ENCODE measurements around the gene PAGE3. TPM values are rescaled to one million over a fixed set of nuclear protein-coding genes. Genes with fewer than 3 reads are reported as not detected.

PAGE3 gene
- total and polyA plus RNA-seq, 9 of the 15 experiments (the other 6 are each of a cell fraction or from before 2014, with no cell fraction given), result not detected

- TF ChIP-seq USF1 (CRISPR knock-in tag; IDR thresholded peaks at IDR 0.05) (peak; percentile 78), FOXP1 (CRISPR knock-in tag; IDR thresholded peaks at IDR 0.05) (0 out of 2 replicates have a peak, but pooled peaks have one; percentile 21), TFE3 (CRISPR knock-in tag; IDR thresholded peaks at IDR 0.05) (peak; percentile 81), EP400 (IDR thresholded peaks at IDR 0.05) (peak; percentile 32; the same call in 1 of the 2 replicates), ZBTB2 (IDR thresholded peaks at IDR 0.05) (peak; percentile 61; the same call in 1 of the 2 replicates), BHLHE40 (IDR thresholded peaks at IDR 0.05; ENCODE audit: low read length) (peak; percentile 40; the same call in 1 of the 2 replicates), POLR2B (IDR thresholded peaks at IDR 0.05; ENCODE audit: low read depth, partially characterized antibody) (peak; percentile 59), TOE1 (IDR thresholded peaks at IDR 0.05; ENCODE audit: borderline replicate concordance) (peak; percentile 60; the same call in 1 of the 2 replicates), TOE1 (CRISPR knock-in tag; IDR thresholded peaks at IDR 0.05; ENCODE audit: borderline replicate concordance, low read depth) (no peak), USF2 (CRISPR knock-in tag; IDR thresholded peaks at IDR 0.05) (peak; percentile 88), SMARCE1 (IDR thresholded peaks at IDR 0.05) (no peak), MNT (conservative IDR thresholded peaks at IDR 0.05) (0 out of 4 replicates have a peak, but pooled peaks have one; percentile 29 to 36), ZNF23 (CRISPR knock-in tag; IDR thresholded peaks at IDR 0.05) (no peak)
Observed at GRCh38 chrX:55220119-55220794, 44.5 kb downstream of the PAGE3 start, which contains the start of gene PAGE5 (continued).
